Ovary (tissue), 9 donors: ENCODE results near the gene ANKRD52. TPM values are rescaled to one million over a fixed set of nuclear protein-coding genes. Genes with fewer than 3 reads are reported as not detected.

ENCODE experiments used
- DNase-seq, 5 donors: peaks; one replicate each; pipeline ENCODE4 v3.0.0-alpha.2; 2019 to 2020
- H3K27ac ChIP-seq, 2 donors: fragments of 200-600 bp; one replicate each; pipeline versions ENCODE4 v1.5.1 to v1.8.0; 2019 to 2022
- H3K27me3 ChIP-seq: fragments of 200-600 bp; one replicate; pipeline ENCODE4 v1.8.0; 2022
- H3K36me3 ChIP-seq: fragments of 200-600 bp; sonication (generic); one replicate; pipeline ENCODE4 v1.5.1; 2019
- H3K4me1 ChIP-seq: one replicate; pipeline ENCODE4 v1.8.1; 2013; ENCODE audit warnings: mild to moderate bottlenecking, moderate library complexity; ENCODE audit not compliant: insufficient read depth
- H3K4me3 ChIP-seq: fragments of 200-600 bp; sonication (generic); one replicate; pipeline ENCODE4 v1.5.1; 2017
- H3K9me3 ChIP-seq, 2 donors: fragments of 200-600 bp in 1 of 2; sonication (generic) in 1 of 2; one replicate each; pipeline versions ENCODE4 v1.5.1 to v1.8.1; 2013 to 2019; ENCODE audit warnings: mild to moderate bottlenecking in 1 of 2, moderate library complexity in 1 of 2
- CTCF ChIP-seq, 3 donors: fragments of 450-650 bp in 2 of 3; fragments of 200-600 bp in 1 of 3; IDR thresholded peaks; one replicate each; pipeline versions ENCODE4 v1.5.1 to v1.8.0; 2016 to 2022; ENCODE audit warnings: antibody characterized with exemption in 3 of 3, mild to moderate bottlenecking in 1 of 3
- EP300 ChIP-seq: sonication (generic); formaldehyde crosslinking; IDR thresholded peaks from one replicate; pipeline ENCODE4 v1.6.1; 2017; ENCODE audit warnings: antibody characterized with exemption
- POLR2A ChIP-seq: fragments of 450-650 bp; IDR thresholded peaks from one replicate; pipeline ENCODE4 v1.6.1; 2017; ENCODE audit warnings: antibody characterized with exemption, mild to moderate bottlenecking, moderate library complexity
- WGBS, 3 donors: extraction: QIAGEN DNeasy Blood & Tissue Kit in 1 of 3; methylation state at CpG; one replicate each; pipeline versions ENCODE4 v1.1.5 to v1.1.7; 2013 to 2017; 5-methylcytosine and 5-hydroxymethylcytosine counted together
- intact Hi-C, 4 donors: fragments of 100-400 bp; cut with DNase I; formaldehyde crosslinking; loops; one replicate each; pipeline versions ENCODE4 v1.11.0 to v1.15.1; 2022 to 2023
- polyA plus RNA-seq, 2 donors: library from polyadenylated mRNA; stranded (reverse); fragments of 200-250 nt in 1 of 2; fragments of 350-450 nt in 1 of 2; fragmentation: Illumina TruSeq in 1 of 2; extraction: RNeasy Lipid Tissue Mini Kit (QIAGEN cat#74804) in 1 of 2; gene quantifications; one replicate each; pipeline ENCODE4 v1.2.3, GENCODE V29; 2013 to 2014
- total RNA-seq, 7 donors: library from RNA; depleted of rRNA in 2 of 7; stranded (reverse); fragments of >200 nt in 2 of 7; fragmentation: NEBNext Ultra II Directional in 3 of 7; extraction: Animal tissue kit (Norgen Biotek cat#: 25700) in 3 of 7; gene quantifications; one replicate each; pipeline versions ENCODE4 v1.1.0 to v1.2.4, GENCODE V29; 2016 to 2023
- donor health status: DM: no; HTN: no; CAD: no; lungs with moderate emphysema.
- donor health status: DM: no; HTN: no; CAD: no.
- donor health status: Bipolar disorder and iron deficiency.
- donor health status: DM: yes; HTN: yes; CAD: no.
- donor health status: DM: no; HTN: no; CAD: no.
- donor health status: DM: yes; HTN: yes; CAD: no.

The ANKRD52 gene
- total and polyA plus RNA-seq, 9 donors = 9.1 to 37.7 (median 26.2) TPM

DNA sequence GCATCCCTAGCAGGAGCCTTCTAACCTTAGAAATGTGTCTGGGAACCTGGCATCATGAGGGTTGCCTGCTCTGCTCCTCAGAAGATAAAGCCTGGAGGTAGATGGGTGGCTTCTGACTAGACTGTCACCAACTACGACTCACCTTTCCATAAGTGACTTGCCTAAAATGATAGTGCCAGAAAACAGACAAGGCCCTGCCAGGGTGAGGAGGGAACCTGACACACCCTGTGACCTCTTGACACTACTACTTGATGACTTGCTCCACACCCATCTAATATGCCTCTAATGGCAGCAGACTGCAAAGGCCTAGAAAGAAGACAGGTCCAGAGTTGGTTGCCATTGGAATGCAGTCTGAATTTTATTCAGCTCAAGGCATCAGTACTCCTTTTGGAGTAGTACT is 45.8 kb downstream of the ANKRD52 start:
- no peaks in the 10 kb centered on the region for H3K4me1 ChIP-seq
- H3K9me3 ChIP-seq = no peaks in the 10 kb centered on the region
- TF ChIP-seq CTCF (IDR thresholded peaks at IDR 0.05) (no peak), POLR2A (no peak), EP300 (no peak)
- no peak for DNase-seq
- H3K27me3 ChIP-seq = no peaks in the 10 kb centered on the region
- peaks cover 2% of the 10 kb centered on the region for H3K36me3 ChIP-seq
- 75 to 92% (median 92%) methylated on average over 1 of the region's 1 CpG for WGBS, 3 donors
- no peak overlapping the region for H3K4me3 ChIP-seq
- intact Hi-C loops = no loop called here
- H3K27ac ChIP-seq = no peak overlapping the region

DNA sequence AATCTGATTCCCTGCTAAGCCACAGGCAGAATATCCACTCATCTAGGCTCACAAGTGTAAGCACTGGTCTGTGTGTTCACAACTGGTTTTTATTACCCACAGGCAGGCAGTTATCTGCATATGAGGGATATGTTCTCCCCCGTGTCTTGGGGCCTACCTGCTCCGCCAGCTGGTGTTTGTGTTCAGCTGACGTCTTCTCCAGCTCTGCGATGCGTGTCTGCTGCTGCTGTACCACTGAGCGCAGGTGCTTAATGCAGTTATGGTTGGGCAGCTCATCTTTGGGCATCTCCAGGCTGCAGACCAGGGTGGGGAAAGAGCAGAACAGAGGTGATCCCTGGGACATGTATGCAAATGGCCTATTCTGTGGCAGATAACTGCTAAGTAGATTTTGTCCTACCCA is 50.2 kb downstream of the ANKRD52 start:
- TF ChIP-seq POLR2A (no peak), EP300 (no peak), CTCF (IDR thresholded peaks at IDR 0.05) (no peak)
- H3K9me3 ChIP-seq = no peaks in the 10 kb centered on the region
- intact Hi-C loops = no loop called here
- no peaks in the 10 kb centered on the region for H3K4me1 ChIP-seq
- H3K36me3 ChIP-seq = peaks cover 2% of the 10 kb centered on the region
- no peak overlapping the region for H3K27ac ChIP-seq
- no peak for DNase-seq
- WGBS, 3 donors = 59 to 67% (median 64%) methylated on average over 6 of the region's 6 CpGs
- H3K27me3 ChIP-seq = no peaks in the 10 kb centered on the region
- H3K4me3 ChIP-seq = no peak overlapping the region

DNA sequence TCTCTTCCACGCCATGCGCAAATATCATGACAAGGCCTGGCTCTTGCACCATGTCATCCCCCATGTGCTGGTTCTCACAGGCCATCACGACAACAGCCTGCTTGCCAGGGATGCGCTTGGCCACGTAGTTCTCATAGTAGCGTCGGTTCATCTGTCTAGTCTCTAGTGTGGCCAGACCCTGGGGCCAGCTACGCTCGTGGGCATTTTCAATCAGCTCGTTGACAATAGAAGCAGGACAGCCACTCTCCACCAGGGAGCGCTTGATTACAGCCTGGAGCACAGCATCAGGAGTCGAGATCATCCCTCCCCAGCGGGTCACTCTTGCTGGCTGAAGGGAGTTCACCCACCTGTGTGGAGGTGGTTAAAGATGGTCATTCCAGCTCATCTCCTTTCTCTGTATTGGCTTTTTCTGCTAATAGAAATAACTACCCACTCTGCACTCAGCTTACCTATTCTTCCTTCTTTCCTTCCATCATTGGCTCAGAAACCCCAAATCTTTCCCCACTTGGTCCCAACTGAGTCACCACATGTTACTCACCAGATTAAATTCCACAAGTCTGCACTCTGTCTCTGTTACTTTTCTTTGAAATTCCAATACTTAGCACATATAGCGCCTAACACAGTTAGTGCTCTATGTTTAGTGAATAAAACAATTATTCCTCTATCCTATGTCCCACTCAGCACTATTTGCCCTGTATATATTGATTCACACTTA is 51.6 kb downstream of the ANKRD52 start:
- Histone ChIP-seq H3K27ac (no peak overlapping the region), H3K4me3 (no peak overlapping the region), H3K36me3 (peaks cover 2% of the 10 kb centered on the region), H3K9me3 (no peaks in the 10 kb centered on the region), H3K4me1 (no peaks in the 10 kb centered on the region), H3K27me3 (no peaks in the 10 kb centered on the region)
- peak; percentile 31 to 54 (median 43) for DNase-seq
- WGBS, 3 donors = 54 to 57% (median 55%) methylated on average over 14 of the region's 14 CpGs
- TF ChIP-seq POLR2A (no peak), CTCF (IDR thresholded peaks at IDR 0.05) (peak in 2 of 3 donors; percentile 16 to 21)
- intact Hi-C loops = no loop called here

DNA sequence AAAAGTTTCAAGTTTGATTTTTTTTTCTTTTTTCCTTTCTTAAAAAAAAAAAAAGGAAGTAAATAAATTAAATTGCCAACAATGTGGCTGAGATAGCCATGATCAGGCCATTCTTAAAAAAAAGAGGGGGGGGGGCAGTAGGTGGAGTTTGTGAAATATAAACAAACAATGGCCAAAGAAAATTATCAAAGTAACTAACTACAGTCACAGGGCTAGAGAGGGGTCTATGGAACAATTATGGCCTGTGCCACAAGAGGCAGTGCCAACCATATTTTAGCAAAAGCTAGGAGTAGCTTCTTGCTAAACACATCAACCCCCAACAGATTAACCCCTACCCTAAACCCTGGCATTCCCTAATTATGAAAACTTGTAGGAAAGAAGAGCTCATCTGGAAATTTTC is 52.7 kb downstream of the ANKRD52 start:
- H3K36me3 ChIP-seq = peaks cover 2% of the 10 kb centered on the region
- no peaks in the 10 kb centered on the region for H3K27me3 ChIP-seq
- no peaks in the 10 kb centered on the region for H3K9me3 ChIP-seq
- no peak for DNase-seq
- no peak overlapping the region for H3K27ac ChIP-seq
- intact Hi-C loops = no loop called here
- H3K4me1 ChIP-seq = no peaks in the 10 kb centered on the region
- H3K4me3 ChIP-seq = no peak overlapping the region
- TF ChIP-seq POLR2A = no peak
- no peak for TF ChIP-seq EP300
- no peak for TF ChIP-seq CTCF (IDR thresholded peaks at IDR 0.05)
